ENCODE measurements around the gene TMEM51. TPM values are rescaled to one million over a fixed set of nuclear protein-coding genes. Genes with fewer than 3 reads are reported as not detected.

The TMEM51 gene
- total and polyA plus RNA-seq, 2 of the 4 experiments (the other 2 are of a cell fraction), result 2.7 to 10.2 TPM

DNA sequence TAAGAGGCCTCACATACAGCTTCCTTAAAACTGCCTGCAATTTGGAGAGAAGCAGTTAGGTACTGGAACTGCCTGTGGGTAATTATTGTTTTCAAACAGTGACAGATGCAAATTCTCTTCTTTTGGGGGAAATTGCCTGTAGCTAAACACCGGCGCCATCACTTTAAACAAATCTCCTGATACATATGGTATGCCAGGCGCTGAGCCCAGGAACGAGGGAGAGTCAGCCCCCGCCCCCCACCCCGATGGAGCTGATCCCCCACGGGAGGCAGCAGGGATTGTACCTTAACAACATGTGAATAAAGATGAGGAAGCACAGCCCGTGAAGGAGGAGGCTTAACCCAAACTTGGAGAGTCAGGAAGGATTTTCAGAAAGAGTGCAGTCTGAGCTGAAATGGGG lies 7.1 kb downstream of the TMEM51 start:
- intact Hi-C loops (cut with micrococcal nuclease) (no loop called here), in situ Hi-C loops (cut with MboI; ENCODE audit: low sequenced_read_pairs) (no loop called here), dilution Hi-C loops (cut with HindIII; ENCODE audit: low sequenced_read_pairs, unreplicated experiment) (no loop called here)
- peaks cover 3% of the 10 kb centered on the region for H3K36me3 ChIP-seq (ENCODE audit: control insufficient read depth, insufficient read depth, low read length)
- H2AFZ ChIP-seq (replicated peaks; ENCODE audit: low read length, poor library complexity), result peak overlapping the region; percentile 13
- peak overlapping the region; percentile 57; the same call in 1 of the 2 replicates for H4K91ac ChIP-seq (ENCODE audit: insufficient read depth, low read depth, low read length)
- POLR2A ChIA-PET (ENCODE audit: unreplicated experiment), result no interaction called here
- H3K4me1 ChIP-seq (ENCODE audit: control insufficient read depth, insufficient read depth, low read length), result peaks cover 38% of the 10 kb centered on the region
- no TSS peak for BruUV-seq (replicated peaks)
- peaks cover 52 to 84% of the 10 kb centered on the region in 2 experiments for H3K79me1 ChIP-seq (ENCODE audit: low read depth in 1 of 2, low read length in 2 of 2)
- H3K56ac ChIP-seq (ENCODE audit: extremely low read depth, insufficient read depth, low read length), result no peak overlapping the region
- WGBS, 2 experiments (ENCODE audit: extremely low coverage in 2 of 2, insufficient read length in 1 of 2), result no CpG with 5 or more reads among the region's 8 CpGs
- ATAC-seq (ENCODE audit: low read depth), result no peak
- H3K9me1 ChIP-seq (ENCODE audit: insufficient read depth, low read length), result peaks cover 37% of the 10 kb centered on the region
- H3K27me3 ChIP-seq (ENCODE audit: control insufficient read depth, insufficient read depth, low read length), result no peaks in the 10 kb centered on the region
- H2AK9ac ChIP-seq (replicated peaks; ENCODE audit: low read depth, low read length, poor library complexity), result peak overlapping the region; percentile 76
- no peak overlapping the region for H3K4me3 ChIP-seq (ENCODE audit: insufficient read depth, low read depth, low read length)
- peaks cover 3% of the 10 kb centered on the region for H4K20me1 ChIP-seq (ENCODE audit: insufficient read depth, low read length)
- H4K5ac ChIP-seq (ENCODE audit: low read depth, low read length), result peak overlapping the region; percentile 8; the same call in 1 of the 2 replicates
- no peak overlapping the region for H3K9ac ChIP-seq (ENCODE audit: low read depth, low read length)
- no peak overlapping the region; the same call in 2 of the 3 replicates for H2BK15ac ChIP-seq (ENCODE audit: low read depth, low read length)
- peak overlapping the region; percentile 13; the same call in 1 of the 2 replicates for H3K14ac ChIP-seq (replicated peaks; ENCODE audit: low read depth, low read length)
- peak overlapping the region; percentile 6; the same call in 1 of the 2 replicates for H3K18ac ChIP-seq (ENCODE audit: low read depth, low read length)
- H2BK20ac ChIP-seq (ENCODE audit: low read depth, low read length), result peak overlapping the region; percentile 14; the same call in 1 of the 2 replicates
- H2BK5ac ChIP-seq (ENCODE audit: low read depth, low read length, poor library complexity, severe bottlenecking), result peak overlapping the region; percentile 1
- no peaks in the 10 kb centered on the region for H3K9me3 ChIP-seq (ENCODE audit: control insufficient read depth, insufficient read depth, low read length)
- peak overlapping the region; percentile 58 for H3K4ac ChIP-seq (ENCODE audit: low read depth, low read length)
- DNase-seq, result no peak
- H2AK5ac ChIP-seq (ENCODE audit: low read depth, low read length), result peak overlapping the region; percentile 77
- CTCF ChIA-PET, result interaction anchor here (1.1 kb wide), 1 partner anchor 76 kb away, joined by 4 read pairs; no protein-coding TSS in a partner anchor
- peak overlapping the region; percentile 59 for H2BK120ac ChIP-seq (ENCODE audit: low read depth, low read length)
- H3K27ac ChIP-seq (ENCODE audit: insufficient read depth, low read length), result peak overlapping the region; percentile 44
- H4K8ac ChIP-seq (ENCODE audit: low read depth in 2 of 2, low read length in 2 of 2), result peak overlapping the region in 1 of 2 experiments; percentile 66; a peak in 2 of 4 replicates
- peak overlapping the region; percentile 6; the same call in 1 of the 2 replicates for H3K4me2 ChIP-seq (ENCODE audit: low read depth, low read length)
- H3K23ac ChIP-seq (ENCODE audit: low read depth, low read length), result no peak overlapping the region
- TF ChIP-seq CEBPB (IDR thresholded peaks at IDR 0.05; ENCODE audit: low read depth, low read length), result no peak
- no peak for TF ChIP-seq SMC3 (IDR thresholded peaks at IDR 0.05; ENCODE audit: low read depth, low read length)
- TF ChIP-seq MXI1 (IDR thresholded peaks at IDR 0.05; ENCODE audit: borderline replicate concordance, low read depth, low read length), result no peak
- TF ChIP-seq RFX5 (IDR thresholded peaks at IDR 0.05; ENCODE audit: low read depth, low read length), result no peak
- no peak for TF ChIP-seq MAZ (IDR thresholded peaks at IDR 0.05; ENCODE audit: borderline replicate concordance, low read depth, low read length)
- TF ChIP-seq, protein P1, sequence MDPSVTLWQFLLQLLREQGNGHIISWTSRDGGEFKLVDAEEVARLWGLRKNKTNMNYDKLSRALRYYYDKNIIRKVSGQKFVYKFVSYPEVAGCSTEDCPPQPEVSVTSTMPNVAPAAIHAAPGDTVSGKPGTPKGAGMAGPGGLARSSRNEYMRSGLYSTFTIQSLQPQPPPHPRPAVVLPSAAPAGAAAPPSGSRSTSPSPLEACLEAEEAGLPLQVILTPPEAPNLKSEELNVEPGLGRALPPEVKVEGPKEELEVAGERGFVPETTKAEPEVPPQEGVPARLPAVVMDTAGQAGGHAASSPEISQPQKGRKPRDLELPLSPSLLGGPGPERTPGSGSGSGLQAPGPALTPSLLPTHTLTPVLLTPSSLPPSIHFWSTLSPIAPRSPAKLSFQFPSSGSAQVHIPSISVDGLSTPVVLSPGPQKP (IDR thresholded peaks at IDR 0.05; ENCODE audit: borderline replicate concordance, low read depth, low read length), result no peak
- TF ChIP-seq POLR2A (IDR thresholded peaks at IDR 0.05; ENCODE audit: low read depth, low read length), result no peak
- TF ChIP-seq BHLHE40 (IDR thresholded peaks at IDR 0.05; ENCODE audit: low read depth, low read length), result no peak
- TF ChIP-seq RAD21 (IDR thresholded peaks at IDR 0.05; ENCODE audit: low read length), result no peak
- TF ChIP-seq MAFK (IDR thresholded peaks at IDR 0.05; ENCODE audit: low read depth, low read length), result no peak
- TF ChIP-seq CHD1 (IDR thresholded peaks at IDR 0.05; ENCODE audit: low read depth, low read length), result no peak

All from IMR-90 (cell line).